H1 (cell line): ENCODE measurements around the gene CCT4.

Experiments
- CHD1 ChIP-seq: IDR thresholded peaks from 2 replicates; pipeline ENCODE4 v1.6.1; 2012; ENCODE audit warnings: low read depth, low read length, improper control_type of control experiment
- CREB1 ChIP-seq: IDR thresholded peaks from 2 replicates; pipeline ENCODE4 v1.6.1; 2012; ENCODE audit warnings: inconsistent platforms
- CTCF ChIP-seq, 3 experiments: IDR thresholded peaks; 1 replicate in 2 of 3; 2 replicates in 1 of 3; pipeline versions ENCODE4 v1.5.1 to v1.6.1; 2011; ENCODE audit warnings: low read length in 3 of 3, mild to moderate bottlenecking in 3 of 3, inconsistent platforms in 2 of 3, low read depth in 1 of 3, moderate library complexity in 1 of 3; ENCODE audit not compliant: insufficient read depth in 1 of 3; ENCODE audit errors: control extremely low read depth in 1 of 3
- EP300 ChIP-seq, 2 experiments: IDR thresholded peaks; 1 replicate in 1 of 2; 2 replicates in 1 of 2; pipeline ENCODE4 v1.6.1; 2011 to 2012; ENCODE audit warnings: low read depth in 2 of 2, low read length in 2 of 2, mild to moderate bottlenecking in 2 of 2, borderline replicate concordance in 1 of 2, inconsistent platforms in 1 of 2, moderate library complexity in 1 of 2
- NRF1 ChIP-seq: IDR thresholded peaks from 2 replicates; pipeline ENCODE4 v1.6.1; 2011; ENCODE audit warnings: mild to moderate bottlenecking, low read depth, low read length, improper control_type of control experiment
- PHF8 ChIP-seq: fragments of 200-600 bp; sonication (generic); conservative IDR thresholded peaks from 2 replicates; pipeline ENCODE4 v1.7.1; 2012; ENCODE audit warnings: low read depth, mild to moderate bottlenecking, inconsistent platforms, low read length, moderate library complexity
- POLR2A ChIP-seq, 2 experiments: IDR thresholded peaks; 1 replicate in 1 of 2; 2 replicates in 1 of 2; pipeline ENCODE4 v1.6.1; 2011; ENCODE audit warnings: low read depth in 2 of 2, low read length in 2 of 2, mild to moderate bottlenecking in 2 of 2; ENCODE audit errors: control extremely low read depth in 1 of 2
- USF2 ChIP-seq: IDR thresholded peaks from 2 replicates; pipeline ENCODE4 v1.6.1; 2011; ENCODE audit warnings: low read length, improper control_type of control experiment

GRCh38 chr2:61922714-61923113 is 34.3 kb upstream of the CCT4 start:
- TF ChIP-seq PHF8 = no peak
- TF ChIP-seq CTCF (IDR thresholded peaks at IDR 0.05; ENCODE audit: control extremely low read depth in 1 of 3, insufficient read depth in 1 of 3, low read depth in 1 of 3, low read length in 3 of 3) = no peak
- TF ChIP-seq EP300 (IDR thresholded peaks at IDR 0.05; ENCODE audit: borderline replicate concordance in 1 of 2, low read depth in 2 of 2, low read length in 2 of 2) = no peak
- no peak for TF ChIP-seq CHD1
- no peak for TF ChIP-seq POLR2A (IDR thresholded peaks at IDR 0.05; ENCODE audit: control extremely low read depth in 1 of 2, low read depth in 2 of 2, low read length in 2 of 2)
- TF ChIP-seq CREB1 = no peak
- TF ChIP-seq USF2 = no peak
- no peak for TF ChIP-seq NRF1
